ES-I3 (cell line): ENCODE measurements around the gene VAPA.

Experiments
- H3K36me3 ChIP-seq: 2 replicates; pipeline ENCODE4 v1.6.1; 2013; ENCODE audit warnings: mild to moderate bottlenecking, low read length, control low read depth, moderate library complexity; ENCODE audit not compliant: insufficient read depth
- H3K4me1 ChIP-seq: 2 replicates; pipeline ENCODE4 v1.6.1; 2013; ENCODE audit warnings: mild to moderate bottlenecking, control low read depth, low read length; ENCODE audit not compliant: insufficient read depth
- H3K9ac ChIP-seq: 2 replicates; pipeline ENCODE4 v1.6.1; 2013; ENCODE audit warnings: low read depth, mild to moderate bottlenecking, low read length, moderate library complexity
- H3K9me3 ChIP-seq: 2 replicates; pipeline ENCODE4 v1.6.1; 2013; ENCODE audit warnings: mild to moderate bottlenecking, low read length, moderate library complexity; ENCODE audit not compliant: control insufficient read depth, insufficient read depth

VAPA gene

GRCh38 chr18:9974279-9974915 lies 60.6 kb downstream of the VAPA start:
- peaks cover 10% of the 10 kb centered on the region for H3K9me3 ChIP-seq
- no peak overlapping the region for H3K9ac ChIP-seq
- no peaks in the 10 kb centered on the region for H3K36me3 ChIP-seq
- peaks cover 4% of the 10 kb centered on the region; the same call in 1 of the 2 replicates for H3K4me1 ChIP-seq

DNA sequence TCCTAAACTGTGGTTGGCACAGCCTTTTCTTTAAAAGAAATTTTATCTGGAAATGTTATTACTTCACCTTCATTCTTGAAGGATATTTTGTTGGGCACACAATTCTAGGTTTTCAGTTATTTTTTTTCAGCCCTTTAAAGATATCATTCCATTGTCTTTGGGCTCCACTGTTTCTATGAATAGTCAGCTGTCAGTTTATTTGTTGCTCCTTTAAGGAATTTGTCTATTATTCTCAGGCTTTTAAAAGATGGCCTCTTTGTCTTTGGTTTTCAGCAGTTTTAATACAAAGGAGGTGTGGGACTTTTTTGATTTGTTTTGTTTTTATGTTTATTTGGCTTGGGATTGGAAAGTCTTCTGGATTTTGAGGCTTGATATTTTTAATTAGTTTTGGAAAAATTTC lies 61.8 kb downstream of the VAPA start:
- no peak overlapping the region for H3K9ac ChIP-seq
- peaks cover 10% of the 10 kb centered on the region for H3K9me3 ChIP-seq
- no peaks in the 10 kb centered on the region for H3K36me3 ChIP-seq
- no peaks in the 10 kb centered on the region for H3K4me1 ChIP-seq

GRCh38 chr18:9982711-9983110 lies 68.9 kb downstream of the VAPA start:
- no peaks in the 10 kb centered on the region for H3K4me1 ChIP-seq
- H3K9ac ChIP-seq: no peak overlapping the region
- no peaks in the 10 kb centered on the region for H3K36me3 ChIP-seq
- peaks cover 11% of the 10 kb centered on the region; the same call in 1 of the 2 replicates for H3K9me3 ChIP-seq

GRCh38 chr18:9984080-9984479 lies 70.3 kb downstream of the VAPA start:
- Histone ChIP-seq H3K9ac (no peak overlapping the region), H3K9me3 (peaks cover 11% of the 10 kb centered on the region; the same call in 1 of the 2 replicates), H3K4me1 (no peaks in the 10 kb centered on the region), H3K36me3 (no peaks in the 10 kb centered on the region)

DNA sequence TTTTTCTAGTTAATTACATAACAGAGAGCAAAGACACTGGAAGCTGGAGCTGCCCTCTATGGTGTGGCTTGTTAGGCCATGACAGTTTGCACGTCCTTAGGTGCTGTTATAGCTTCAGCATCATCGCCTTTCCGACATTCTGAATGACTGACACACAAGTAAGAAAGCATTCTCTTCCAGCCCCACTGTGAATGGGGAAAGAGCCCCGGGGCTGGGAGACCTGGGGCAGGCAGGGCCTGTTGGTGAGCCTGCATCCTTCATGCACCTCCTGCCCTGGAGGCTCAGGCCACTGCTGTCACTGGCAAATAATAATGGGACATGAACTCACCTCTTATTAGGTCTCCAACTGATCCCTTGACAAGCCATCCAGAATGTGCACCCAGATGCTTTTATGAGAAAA lies 71.8 kb downstream of the VAPA start:
- peaks cover 11% of the 10 kb centered on the region; the same call in 1 of the 2 replicates for H3K9me3 ChIP-seq
- no peaks in the 10 kb centered on the region for H3K4me1 ChIP-seq
- no peaks in the 10 kb centered on the region for H3K36me3 ChIP-seq
- H3K9ac ChIP-seq: no peak overlapping the region

DNA sequence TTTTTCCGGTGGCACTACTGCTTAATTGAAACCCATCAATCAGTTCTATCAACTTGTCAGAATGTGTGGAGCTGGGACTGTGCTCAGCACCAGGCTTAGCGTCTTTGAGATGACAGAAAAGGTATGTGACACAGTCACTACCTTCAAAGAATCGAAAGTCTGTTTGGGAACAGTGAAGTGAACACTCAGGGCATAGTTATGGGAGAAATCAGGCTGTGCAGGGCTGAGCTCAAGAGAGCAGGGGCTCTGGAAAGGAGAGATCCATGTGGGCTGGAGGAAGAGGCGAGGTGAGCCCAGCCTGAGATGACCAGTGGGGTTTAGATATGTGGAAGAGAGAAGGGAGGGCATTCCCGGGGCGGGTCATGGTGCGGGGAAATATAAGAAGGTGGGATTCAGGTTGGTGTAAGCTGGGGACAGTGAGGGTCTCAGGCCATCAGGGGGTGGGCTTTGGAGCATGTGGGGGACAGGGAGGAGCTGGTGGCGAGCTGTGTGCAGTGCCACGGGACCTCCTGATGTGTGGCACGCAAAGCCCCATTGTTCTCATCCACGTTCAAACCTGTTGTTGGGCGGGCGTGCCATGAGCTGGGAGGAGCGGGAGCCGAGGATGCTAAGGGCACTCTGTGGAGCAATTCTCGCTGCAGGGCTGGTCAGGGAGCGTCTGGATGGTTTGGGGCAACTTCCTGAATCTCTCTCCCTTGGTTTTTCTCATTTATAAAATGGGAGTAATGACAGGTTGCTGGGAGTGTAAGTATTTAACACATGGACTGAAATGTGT lies 72.5 kb downstream of the VAPA start:
- Histone ChIP-seq H3K9ac (no peak overlapping the region), H3K36me3 (no peaks in the 10 kb centered on the region), H3K9me3 (peaks cover 9% of the 10 kb centered on the region; the same call in 1 of the 2 replicates), H3K4me1 (no peaks in the 10 kb centered on the region)

GRCh38 chr18:9987345-9987744 lies 73.5 kb downstream of the VAPA start:
- Histone ChIP-seq H3K4me1 (no peaks in the 10 kb centered on the region), H3K9me3 (0 out of 2 replicates have a peak, but pooled peaks cover under 1% of the 10 kb centered on the region), H3K36me3 (no peaks in the 10 kb centered on the region), H3K9ac (no peak overlapping the region)

DNA sequence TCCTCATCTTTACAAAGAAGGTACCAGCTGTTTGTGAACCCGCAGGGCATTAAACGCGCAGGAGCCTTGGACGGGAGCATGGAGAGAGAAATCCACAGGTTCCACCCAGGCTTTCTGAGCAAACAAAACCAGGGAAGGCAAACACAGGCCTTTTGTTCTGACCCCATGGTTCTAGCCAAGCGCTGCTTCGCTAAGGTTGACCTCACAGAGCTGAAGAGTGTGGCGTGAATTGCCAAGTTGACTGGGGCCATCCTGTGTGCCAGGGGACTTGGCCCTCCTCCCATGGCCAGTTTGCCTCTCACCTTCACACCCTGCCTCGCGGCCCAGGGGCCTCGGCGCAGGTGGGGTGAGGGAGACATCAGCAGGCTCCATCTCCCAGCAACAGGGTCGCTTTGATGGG lies 74.1 kb downstream of the VAPA start:
- no peaks in the 10 kb centered on the region for H3K4me1 ChIP-seq
- H3K9me3 ChIP-seq: no peaks in the 10 kb centered on the region
- H3K36me3 ChIP-seq: no peaks in the 10 kb centered on the region
- no peak overlapping the region for H3K9ac ChIP-seq

GRCh38 chr18:9988665-9989064 lies 74.8 kb downstream of the VAPA start:
- Histone ChIP-seq H3K9me3 (no peaks in the 10 kb centered on the region), H3K36me3 (no peaks in the 10 kb centered on the region), H3K4me1 (no peaks in the 10 kb centered on the region), H3K9ac (no peak overlapping the region)

GRCh38 chr18:9989481-9989880 lies 75.7 kb downstream of the VAPA start:
- no peaks in the 10 kb centered on the region; the same call in 1 of the 2 replicates for H3K9me3 ChIP-seq
- H3K36me3 ChIP-seq: no peaks in the 10 kb centered on the region
- H3K9ac ChIP-seq: no peak overlapping the region
- no peaks in the 10 kb centered on the region for H3K4me1 ChIP-seq

DNA sequence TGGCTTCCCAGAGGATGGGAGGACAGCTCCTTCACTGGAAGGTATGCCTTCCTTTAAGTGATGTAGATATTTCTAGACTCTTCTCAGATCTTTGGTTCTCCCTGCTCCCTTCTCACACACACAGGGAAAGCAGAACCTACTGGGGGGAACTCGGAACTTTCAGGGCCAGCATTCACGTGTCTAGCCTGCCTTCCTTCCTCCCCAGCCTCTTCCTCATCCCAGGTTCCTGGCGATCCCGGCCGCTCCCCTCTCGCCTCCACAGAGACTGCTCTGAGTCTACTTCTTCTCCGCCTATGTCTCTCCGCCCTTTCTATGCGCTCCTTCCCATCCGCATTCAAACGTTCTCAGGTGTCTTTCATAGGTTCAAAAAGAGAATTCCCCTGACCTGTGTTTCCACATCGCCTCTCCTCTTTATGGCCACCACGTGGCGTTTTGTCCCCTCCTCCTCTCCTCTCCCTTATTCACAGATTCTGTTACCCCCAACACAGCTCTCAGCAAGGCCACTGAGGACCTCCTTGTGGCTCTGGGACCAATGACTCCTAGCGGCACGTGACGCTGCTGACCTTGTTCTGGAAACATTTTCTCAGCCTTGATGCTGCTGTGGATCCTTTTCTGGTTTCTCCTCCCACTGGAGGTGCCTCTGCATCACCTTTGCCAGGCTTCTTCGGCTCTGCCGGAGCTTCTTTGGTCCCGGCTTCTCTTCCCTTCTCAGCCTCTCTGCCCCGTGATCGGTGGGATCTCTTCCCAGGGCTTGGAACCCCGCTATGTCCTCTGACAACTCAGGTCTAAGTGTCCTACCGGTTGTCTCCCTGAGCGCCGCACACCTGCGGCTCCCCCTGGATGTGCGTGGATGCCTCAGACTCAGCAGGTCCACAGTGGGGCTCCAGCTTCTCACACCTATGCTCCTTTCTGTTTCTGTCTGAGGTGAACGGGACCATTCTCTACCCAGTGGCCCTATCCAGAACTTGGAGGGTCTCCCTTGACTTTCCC lies 77.5 kb downstream of the VAPA start:
- H3K36me3 ChIP-seq: no peaks in the 10 kb centered on the region
- H3K9ac ChIP-seq: no peak overlapping the region
- no peaks in the 10 kb centered on the region; the same call in 1 of the 2 replicates for H3K9me3 ChIP-seq
- no peaks in the 10 kb centered on the region for H3K4me1 ChIP-seq

DNA sequence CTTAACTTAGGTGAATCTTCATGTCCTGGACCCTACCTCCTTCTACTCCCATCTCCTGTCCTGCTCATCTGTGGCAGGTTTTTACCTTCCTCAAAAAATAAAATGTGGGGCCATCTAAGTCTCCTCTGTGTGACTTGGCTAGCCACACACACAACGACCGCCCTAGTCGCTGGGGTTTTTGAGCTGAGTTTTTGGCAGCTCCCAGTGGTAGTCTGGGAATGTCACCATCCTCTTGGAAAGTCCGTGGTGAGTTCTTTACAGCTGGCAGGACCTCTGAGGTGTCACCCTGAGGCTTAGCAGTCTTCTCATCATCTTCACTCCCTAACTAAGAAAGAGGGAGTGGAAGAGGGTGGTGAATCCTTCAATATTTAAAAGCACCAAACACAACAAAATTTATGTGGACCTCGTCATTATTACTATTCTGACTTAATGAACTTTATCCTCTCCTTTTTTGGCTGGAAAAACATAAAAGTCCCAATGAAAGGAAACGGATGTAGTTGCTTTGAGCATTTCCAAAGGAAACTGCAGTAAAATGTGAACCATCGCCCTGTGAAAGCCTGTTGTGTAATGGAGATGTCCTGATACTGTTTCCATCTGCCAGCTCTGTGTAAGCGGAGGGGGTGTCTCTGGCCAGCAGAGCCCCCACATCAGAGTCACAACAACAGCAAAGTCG lies 78.6 kb downstream of the VAPA start:
- no peak overlapping the region for H3K9ac ChIP-seq
- no peaks in the 10 kb centered on the region for H3K36me3 ChIP-seq
- H3K4me1 ChIP-seq: no peaks in the 10 kb centered on the region
- H3K9me3 ChIP-seq: no peaks in the 10 kb centered on the region; the same call in 1 of the 2 replicates

DNA sequence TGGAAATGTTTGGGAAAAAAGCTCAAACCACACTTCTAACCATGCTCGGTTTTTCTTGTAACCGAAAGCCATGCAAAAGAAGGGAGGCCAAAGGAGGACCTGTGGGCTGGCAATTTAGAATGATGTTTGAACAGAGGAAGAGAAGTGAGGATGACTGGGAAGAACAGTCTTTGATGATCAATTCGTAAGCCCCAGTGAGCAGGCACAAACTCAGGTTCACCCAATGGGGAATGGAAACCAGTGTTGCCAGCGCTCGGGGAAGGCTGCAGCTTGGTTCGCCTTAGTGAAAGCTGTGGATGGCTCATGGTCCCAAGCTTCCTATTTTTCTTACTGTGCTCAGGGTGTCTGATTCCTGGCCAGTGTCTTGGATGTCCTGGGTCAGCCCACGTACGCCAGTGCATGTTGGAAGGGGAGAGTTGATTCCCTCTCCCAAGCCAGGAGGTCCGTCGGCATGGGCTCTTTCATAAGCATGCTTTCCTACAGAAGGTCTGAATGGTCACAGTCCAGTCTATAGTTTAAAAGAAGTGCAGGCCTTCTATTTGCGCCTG lies 79.2 kb downstream of the VAPA start:
- Histone ChIP-seq H3K4me1 (no peaks in the 10 kb centered on the region), H3K9ac (no peak overlapping the region), H3K9me3 (peaks cover 3% of the 10 kb centered on the region), H3K36me3 (no peaks in the 10 kb centered on the region)
